ENCODE results near the gene FAM43A. TPM values are rescaled to one million over a fixed set of nuclear protein-coding genes. Genes with fewer than 3 reads are reported as not detected.

The FAM43A gene
- total RNA-seq, 2 experiments from 2014 or later = 2.4 to 2.6 TPM

DNA sequence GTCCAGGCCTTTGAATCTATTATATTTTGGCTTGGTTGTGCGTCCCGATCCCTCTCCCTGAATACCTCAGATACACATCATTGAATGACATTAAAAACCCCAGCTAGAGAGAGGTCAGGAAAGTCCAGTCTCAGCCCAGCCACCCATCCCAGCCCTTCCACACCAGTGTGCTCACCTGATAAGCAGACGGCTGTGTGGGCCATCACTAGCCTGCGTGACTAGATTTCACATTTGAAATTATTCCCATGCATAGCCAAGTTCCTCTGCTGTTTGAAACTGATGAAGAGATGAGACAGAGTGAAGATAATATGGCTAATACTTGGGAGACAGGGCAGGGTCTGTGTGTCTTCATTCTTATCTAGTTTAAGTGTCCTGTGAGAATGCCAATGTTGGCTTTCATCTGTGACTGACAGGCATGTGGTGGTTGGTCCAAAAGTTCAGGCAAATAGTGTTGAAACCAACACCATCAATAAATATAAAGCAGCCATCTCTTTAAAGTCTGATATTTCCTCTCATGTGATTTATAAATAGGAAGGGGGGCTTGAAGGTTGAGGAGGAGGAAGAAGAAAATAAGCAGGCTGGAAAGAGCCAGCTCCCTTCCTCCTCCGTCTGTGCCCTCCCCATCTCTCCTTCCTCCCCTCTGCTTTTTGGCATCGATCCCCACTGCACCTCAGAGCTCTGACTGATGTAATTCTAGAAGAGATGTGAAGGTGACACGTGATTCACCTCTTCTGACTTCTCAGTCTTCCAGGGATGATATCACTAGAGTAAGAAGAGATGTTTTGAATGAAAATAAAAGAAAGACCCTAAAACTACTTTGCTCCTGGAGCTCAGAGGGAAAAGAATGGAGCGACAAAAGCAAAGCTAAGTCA is 5.1 kb downstream of the FAM43A start:
- CTCF ChIA-PET = interaction anchor here (1.6 kb wide), 1 partner anchor 416 kb away, joined by 3 read pairs; no protein-coding TSS in a partner anchor
- no peaks in the 10 kb centered on the region for H3K36me3 Mint-ChIP-seq (ENCODE audit: low read depth)
- intact Hi-C loops (cut with DNase I, micrococcal nuclease) = no loop called here

DNA sequence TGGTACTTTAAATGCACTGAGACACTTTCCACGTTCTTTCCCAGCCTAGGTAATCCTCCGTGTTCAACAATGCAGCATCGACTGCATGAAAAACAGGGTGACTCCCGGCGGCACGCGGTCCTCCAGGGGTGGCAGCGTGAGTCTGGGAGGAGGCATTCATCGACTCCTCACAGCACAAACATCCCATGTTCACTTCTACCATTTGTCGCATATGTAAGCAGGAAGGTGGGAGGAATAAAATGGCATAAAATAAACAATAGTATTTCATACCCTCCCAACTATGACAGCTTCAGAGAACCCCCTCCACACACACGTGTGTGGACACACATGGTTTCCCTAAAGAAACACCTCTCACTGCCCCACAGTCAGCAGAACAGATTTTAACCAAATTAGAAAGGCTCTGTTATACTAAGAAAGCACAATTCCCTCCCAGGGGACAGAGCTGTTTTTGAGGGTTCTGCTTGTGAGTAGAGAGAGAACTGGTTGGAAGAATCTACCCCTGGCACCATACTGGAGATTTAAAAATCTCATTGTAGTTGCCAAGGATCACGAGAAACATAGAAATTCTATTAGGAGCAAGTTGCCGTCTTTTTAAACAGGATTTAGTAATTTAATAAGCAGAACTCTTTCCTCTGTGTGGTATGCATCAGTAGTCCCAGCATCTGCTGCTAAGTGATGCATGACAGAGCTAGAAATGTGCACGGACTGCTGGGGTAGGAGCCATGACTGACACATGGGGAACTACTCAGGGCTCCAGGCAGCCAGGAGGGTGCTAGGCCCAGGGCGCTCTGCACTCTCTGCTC is 6.0 kb downstream of the FAM43A start:
- DNase-seq = no peak
- H3K27ac ChIP-seq (ENCODE audit: low read depth in 1 of 2, low read length in 2 of 2) = no peak overlapping the region
- H3K4me3 Mint-ChIP-seq = no peak overlapping the region

More for the DNA sequence above, 5.1 kb downstream of the FAM43A start:
- Histone ChIP-seq H3K36me3 (ENCODE audit: insufficient read depth, low read length) (no peaks in the 10 kb centered on the region), H3K9me3 (ENCODE audit: control insufficient read depth in 1 of 2, insufficient read depth in 1 of 2, low read length in 2 of 2) (no peaks in the 10 kb centered on the region), H3K4me1 (ENCODE audit: insufficient read depth, low read length) (peaks cover 38% of the 10 kb centered on the region), H3K27ac (ENCODE audit: low read depth in 1 of 2, low read length in 2 of 2) (no peak overlapping the region), H3K4me3 (ENCODE audit: low read length) (no peak overlapping the region), H3K27me3 (ENCODE audit: control insufficient read depth in 1 of 2, insufficient read depth in 2 of 2, low read length in 2 of 2) (peaks cover 0 to under 1% of the 10 kb centered on the region in 2 experiments)
- peaks cover 27% of the 10 kb centered on the region for H3K4me1 Mint-ChIP-seq (ENCODE audit: low read depth)
- DNase-seq (no peak), ATAC-seq (ENCODE audit: poor library complexity) (no peak)
- POLR2A ChIA-PET = no interaction called here
- TF ChIP-seq, protein P1, sequence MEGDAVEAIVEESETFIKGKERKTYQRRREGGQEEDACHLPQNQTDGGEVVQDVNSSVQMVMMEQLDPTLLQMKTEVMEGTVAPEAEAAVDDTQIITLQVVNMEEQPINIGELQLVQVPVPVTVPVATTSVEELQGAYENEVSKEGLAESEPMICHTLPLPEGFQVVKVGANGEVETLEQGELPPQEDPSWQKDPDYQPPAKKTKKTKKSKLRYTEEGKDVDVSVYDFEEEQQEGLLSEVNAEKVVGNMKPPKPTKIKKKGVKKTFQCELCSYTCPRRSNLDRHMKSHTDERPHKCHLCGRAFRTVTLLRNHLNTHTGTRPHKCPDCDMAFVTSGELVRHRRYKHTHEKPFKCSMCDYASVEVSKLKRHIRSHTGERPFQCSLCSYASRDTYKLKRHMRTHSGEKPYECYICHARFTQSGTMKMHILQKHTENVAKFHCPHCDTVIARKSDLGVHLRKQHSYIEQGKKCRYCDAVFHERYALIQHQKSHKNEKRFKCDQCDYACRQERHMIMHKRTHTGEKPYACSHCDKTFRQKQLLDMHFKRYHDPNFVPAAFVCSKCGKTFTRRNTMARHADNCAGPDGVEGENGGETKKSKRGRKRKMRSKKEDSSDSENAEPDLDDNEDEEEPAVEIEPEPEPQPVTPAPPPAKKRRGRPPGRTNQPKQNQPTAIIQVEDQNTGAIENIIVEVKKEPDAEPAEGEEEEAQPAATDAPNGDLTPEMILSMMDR (IDR thresholded peaks at IDR 0.05) = no peak
- H3K27ac Mint-ChIP-seq = no peak overlapping the region
- H3K9me3 Mint-ChIP-seq = no peaks in the 10 kb centered on the region
- H3K27me3 Mint-ChIP-seq = peaks cover 20% of the 10 kb centered on the region
- no peak overlapping the region for H3K4me3 Mint-ChIP-seq

DNA sequence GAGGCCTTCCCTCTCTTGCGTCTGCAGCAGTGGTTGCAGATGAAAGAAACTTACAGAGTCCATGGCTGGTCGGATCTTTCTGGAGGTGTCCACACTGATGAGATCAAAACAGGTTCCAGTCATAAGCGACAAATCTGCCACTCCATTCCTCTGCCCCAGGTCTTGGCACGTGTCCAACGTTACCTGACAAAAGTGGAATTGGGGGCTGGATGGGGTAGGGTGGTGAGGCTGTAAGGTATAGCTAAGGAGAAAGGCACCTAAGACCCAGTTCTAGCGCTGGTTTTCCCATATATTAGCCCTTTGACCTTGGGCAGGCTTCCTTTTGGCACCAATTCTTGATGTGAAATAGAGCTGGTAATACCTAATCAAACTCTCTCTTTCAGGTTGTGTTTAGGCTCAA is 11.0 kb downstream of the FAM43A start:
- Mint-ChIP-seq H3K4me1 (ENCODE audit: low read depth) (no peaks in the 10 kb centered on the region), H3K27ac (no peak overlapping the region), H3K9me3 (no peaks in the 10 kb centered on the region), H3K4me3 (no peak overlapping the region), H3K36me3 (ENCODE audit: low read depth) (no peaks in the 10 kb centered on the region), H3K27me3 (peaks cover 9% of the 10 kb centered on the region)
- Histone ChIP-seq H3K36me3 (ENCODE audit: insufficient read depth, low read length) (no peaks in the 10 kb centered on the region), H3K4me3 (ENCODE audit: low read length) (no peak overlapping the region), H3K27ac (ENCODE audit: low read depth in 1 of 2, low read length in 2 of 2) (no peak overlapping the region), H3K9me3 (ENCODE audit: control insufficient read depth in 1 of 2, insufficient read depth in 1 of 2, low read length in 2 of 2) (peaks cover 0 to 5% of the 10 kb centered on the region in 2 experiments), H3K4me1 (ENCODE audit: insufficient read depth, low read length) (no peaks in the 10 kb centered on the region), H3K27me3 (ENCODE audit: control insufficient read depth in 1 of 2, insufficient read depth in 2 of 2, low read length in 2 of 2) (peaks cover 0 to 3% of the 10 kb centered on the region in 2 experiments)
- no peak for DNase-seq
- intact Hi-C loops (cut with DNase I, micrococcal nuclease) = no loop called here
- TF ChIP-seq, protein P1 (IDR thresholded peaks at IDR 0.05) = no peak
- no peak for ATAC-seq (ENCODE audit: poor library complexity)
- CTCF ChIA-PET = no interaction called here
- POLR2A ChIA-PET = interaction anchor here (1.0 kb wide), 1 partner anchor 8 kb away, joined by 3 read pairs; no protein-coding TSS in a partner anchor

More for the DNA sequence above, 6.0 kb downstream of the FAM43A start:
- H3K27me3 ChIP-seq (ENCODE audit: control insufficient read depth in 1 of 2, insufficient read depth in 2 of 2, low read length in 2 of 2) = peaks cover 0 to 3% of the 10 kb centered on the region in 2 experiments
- ATAC-seq (ENCODE audit: poor library complexity) = no peak
- H3K4me3 ChIP-seq (ENCODE audit: low read length) = no peak overlapping the region
- Mint-ChIP-seq H3K27me3 (peaks cover 23% of the 10 kb centered on the region), H3K9me3 (no peaks in the 10 kb centered on the region), H3K4me1 (ENCODE audit: low read depth) (peaks cover 21% of the 10 kb centered on the region), H3K36me3 (ENCODE audit: low read depth) (no peaks in the 10 kb centered on the region), H3K27ac (no peak overlapping the region)
- peaks cover 29% of the 10 kb centered on the region for H3K4me1 ChIP-seq (ENCODE audit: insufficient read depth, low read length)
- no peaks in the 10 kb centered on the region for H3K36me3 ChIP-seq (ENCODE audit: insufficient read depth, low read length)
- H3K9me3 ChIP-seq (ENCODE audit: control insufficient read depth in 1 of 2, insufficient read depth in 1 of 2, low read length in 2 of 2) = no peaks in the 10 kb centered on the region
- POLR2A ChIA-PET = no interaction called here
- CTCF ChIA-PET = no interaction called here
- intact Hi-C loops (cut with DNase I, micrococcal nuclease) = no loop called here
- TF ChIP-seq, protein P1 (IDR thresholded peaks at IDR 0.05) = no peak

All from CD4-positive, alpha-beta T cell (primary cell).